GM19372 (cell line): ENCODE measurements around the gene CEP112.

Experiments used
- ATAC-seq: cut with Tn5 transposase; IDR thresholded peaks from one replicate; pipeline ENCODE4 v1.9.1; 2021; ENCODE audit warnings: mild to moderate bottlenecking, low read depth, moderate library complexity; ENCODE audit not compliant: unreplicated experiment

The CEP112 gene

GRCh38 chr17:65900216-65900615 is 291.7 kb downstream of the CEP112 start:
- no peak for ATAC-seq

- ATAC-seq, result no peak
These were observed 293.3 kb downstream of the CEP112 start for GRCh38 chr17:65898651-65899050.

- ATAC-seq, result no peak
These were observed 295.0 kb downstream of the CEP112 start for GRCh38 chr17:65896889-65897288.

DNA sequence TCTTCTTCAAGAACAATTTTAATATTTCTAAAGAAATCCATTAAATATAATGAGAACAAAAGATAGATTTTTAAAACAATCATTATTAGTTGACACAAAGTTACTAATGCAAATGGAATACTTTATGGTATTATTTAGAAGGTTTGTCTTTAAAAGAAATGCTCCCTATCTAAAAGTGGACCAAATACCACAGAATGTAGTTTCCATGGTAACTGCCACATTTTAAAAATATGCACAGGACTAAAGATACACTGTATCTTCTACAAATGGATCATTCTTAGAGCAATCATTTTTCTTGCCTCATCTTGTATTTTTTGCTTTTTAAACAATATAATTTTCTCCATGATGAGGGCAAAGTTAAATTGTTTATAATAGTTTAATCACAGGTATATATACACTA is 296.0 kb downstream of the CEP112 start:
- ATAC-seq, result no peak

GRCh38 chr17:65893692-65894279 is 298.1 kb downstream of the CEP112 start:
- no peak for ATAC-seq

GRCh38 chr17:65892912-65893377 is 299.0 kb downstream of the CEP112 start:
- no peak for ATAC-seq

DNA sequence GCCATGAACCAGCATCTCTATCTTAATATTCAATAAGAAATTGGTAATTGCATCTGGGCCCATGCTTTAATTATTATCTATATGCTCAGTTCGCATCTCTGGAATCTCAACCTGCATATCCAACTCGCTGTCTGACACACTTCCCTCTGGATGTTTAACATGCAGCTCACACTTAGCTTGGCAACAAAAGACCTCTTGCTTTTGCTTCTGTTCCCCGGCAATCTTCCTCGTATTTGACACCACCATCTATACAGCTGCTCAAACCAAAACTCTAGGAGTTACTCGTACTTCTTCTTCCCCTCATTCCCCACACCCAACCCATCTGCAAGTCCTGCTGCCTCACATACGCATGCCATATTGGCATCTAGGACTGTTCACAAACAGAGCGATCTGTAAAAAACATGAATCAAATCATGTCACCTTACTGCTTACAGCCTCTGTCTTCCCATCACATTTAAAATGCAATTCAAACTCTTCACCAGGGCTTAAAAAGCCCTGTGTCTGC is 300.6 kb downstream of the CEP112 start:
- no peak for ATAC-seq

GRCh38 chr17:65888649-65889048 is 303.3 kb downstream of the CEP112 start:
- ATAC-seq, result no peak

DNA sequence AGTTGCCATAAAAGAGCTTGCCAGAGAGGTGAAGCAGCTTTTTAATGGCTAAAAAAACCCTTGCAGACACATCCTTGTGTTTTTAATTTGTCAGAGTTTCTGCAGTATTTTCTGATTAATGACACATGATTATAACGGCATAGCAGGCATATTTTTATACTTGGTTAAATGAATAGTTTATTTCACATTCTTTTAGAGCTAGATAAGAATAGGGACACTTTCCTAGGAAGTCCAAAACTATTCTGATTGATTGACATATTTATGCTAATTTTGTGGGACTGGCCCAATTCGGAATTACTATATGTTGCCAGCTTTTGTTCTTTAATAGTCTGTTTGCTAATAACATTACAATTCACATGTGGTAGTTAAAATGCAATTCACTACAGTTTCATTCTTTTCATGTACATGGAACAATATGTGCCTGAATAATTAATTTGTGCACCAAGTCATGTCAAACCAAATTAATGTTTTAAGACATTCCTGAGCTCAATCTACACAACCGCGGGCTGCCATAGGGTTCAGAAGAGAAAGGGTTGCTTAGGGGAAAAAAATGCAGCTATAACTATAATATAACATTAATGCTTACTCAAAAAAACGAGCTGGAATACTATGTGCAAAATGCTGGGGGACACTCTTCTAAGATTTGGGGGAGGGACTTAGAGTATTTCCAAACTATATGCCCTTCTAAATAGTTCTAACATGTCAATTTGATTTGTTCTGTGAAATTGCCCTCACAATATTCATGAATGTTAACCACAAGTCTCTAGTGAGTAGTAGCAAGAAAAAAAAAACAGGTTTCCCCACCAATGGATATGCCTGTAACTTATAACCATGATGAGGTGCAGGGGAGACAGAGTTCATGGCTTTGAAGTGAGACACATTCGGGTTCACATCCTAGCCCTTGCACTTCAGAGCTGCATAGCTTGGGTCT is 305.4 kb downstream of the CEP112 start:
- no peak for ATAC-seq

DNA sequence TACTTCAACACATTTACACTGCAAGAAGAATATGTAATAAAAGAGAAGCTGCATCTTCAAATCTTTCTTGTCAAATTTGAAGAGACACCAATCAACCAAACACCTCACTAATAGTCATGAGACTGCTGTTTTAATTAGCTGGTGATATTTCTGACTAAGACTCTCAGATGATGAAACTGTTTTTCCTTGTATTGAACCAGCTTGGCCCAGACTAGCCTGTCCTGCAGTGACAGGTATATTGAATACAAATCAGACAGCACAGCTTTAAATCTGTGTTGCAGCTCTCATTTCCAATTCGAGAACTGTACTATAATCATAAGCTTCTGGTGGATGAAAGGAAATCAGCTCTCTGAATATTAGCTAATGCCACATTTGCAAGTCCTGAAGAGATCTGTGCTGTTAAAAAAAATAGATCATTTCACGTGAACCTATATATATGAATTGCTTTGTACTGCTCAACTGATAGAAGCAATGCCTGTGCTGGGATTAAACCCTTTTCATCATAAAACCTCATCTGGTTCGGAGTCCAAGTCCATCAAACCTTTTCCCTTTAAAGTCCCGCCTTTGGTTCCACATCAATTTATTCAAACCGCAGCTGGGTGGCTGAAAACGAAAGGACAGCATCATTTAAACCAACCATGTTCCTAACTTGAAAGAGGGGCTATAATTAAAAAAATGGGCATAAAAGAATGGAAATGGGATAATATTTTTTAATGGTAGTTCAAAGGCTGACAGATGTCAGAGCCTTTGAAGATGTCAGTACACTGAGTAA is 306.2 kb downstream of the CEP112 start:
- no peak for ATAC-seq

DNA sequence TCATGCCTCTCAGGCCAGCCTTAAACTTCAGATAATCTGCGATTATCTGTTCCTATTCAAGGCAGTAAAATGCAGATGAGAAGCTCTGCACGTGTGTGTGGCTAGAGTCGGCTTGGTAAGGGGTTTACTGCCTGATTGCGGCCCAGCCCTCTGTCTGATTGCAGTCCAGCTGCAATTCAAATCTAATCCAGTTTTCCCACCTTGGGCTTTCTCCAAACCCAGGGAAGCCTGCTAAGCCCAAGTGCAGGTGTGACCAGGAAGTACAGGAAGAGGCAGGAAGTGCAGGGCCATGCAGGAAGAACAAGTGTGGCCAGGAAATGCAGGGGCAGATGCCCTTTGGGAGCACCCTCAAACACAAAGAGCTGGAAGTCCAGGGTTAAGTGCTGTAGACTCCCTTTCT is 314.9 kb downstream of the CEP112 start:
- ATAC-seq, result no peak

GRCh38 chr17:65868881-65869280 is 323.1 kb downstream of the CEP112 start:
- no peak for ATAC-seq

- ATAC-seq, result no peak
These were observed 324.9 kb downstream of the CEP112 start for GRCh38 chr17:65867014-65867413.

DNA sequence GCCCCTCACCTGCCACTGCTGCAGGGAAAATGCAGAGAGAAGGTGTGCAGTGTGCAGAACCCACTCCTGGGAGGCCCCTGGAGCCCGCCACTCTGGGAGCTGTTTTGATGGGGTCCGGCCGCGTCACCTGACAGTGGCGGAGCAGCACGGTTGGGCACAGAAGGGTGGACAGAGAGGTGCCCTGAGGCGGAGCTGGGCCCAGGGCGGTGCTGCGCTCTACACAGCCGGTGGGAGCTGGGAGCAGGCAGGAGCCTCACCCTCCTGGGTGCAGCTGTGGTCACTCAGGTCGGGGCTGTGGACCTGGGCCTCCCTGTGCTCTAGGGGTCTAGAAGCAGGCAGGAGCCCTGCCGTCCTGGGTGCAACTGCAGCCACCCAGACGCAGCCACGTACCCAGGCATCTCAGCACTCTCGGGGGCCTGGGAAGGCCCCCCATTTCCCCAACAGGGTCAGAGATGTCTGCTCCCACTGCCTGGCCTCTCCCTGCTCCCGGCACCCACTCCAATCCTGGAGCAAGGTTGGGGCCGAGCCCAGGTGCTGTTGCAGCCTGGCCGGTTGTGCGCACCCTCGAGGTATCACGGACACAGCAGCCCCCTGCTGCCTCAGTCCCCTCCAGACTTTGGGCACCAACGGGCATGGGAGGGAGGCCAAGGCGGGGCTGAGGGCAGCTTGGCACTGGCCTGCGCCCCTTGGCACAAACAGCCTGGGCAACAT is 326.1 kb downstream of the CEP112 start:
- ATAC-seq, result no peak

DNA sequence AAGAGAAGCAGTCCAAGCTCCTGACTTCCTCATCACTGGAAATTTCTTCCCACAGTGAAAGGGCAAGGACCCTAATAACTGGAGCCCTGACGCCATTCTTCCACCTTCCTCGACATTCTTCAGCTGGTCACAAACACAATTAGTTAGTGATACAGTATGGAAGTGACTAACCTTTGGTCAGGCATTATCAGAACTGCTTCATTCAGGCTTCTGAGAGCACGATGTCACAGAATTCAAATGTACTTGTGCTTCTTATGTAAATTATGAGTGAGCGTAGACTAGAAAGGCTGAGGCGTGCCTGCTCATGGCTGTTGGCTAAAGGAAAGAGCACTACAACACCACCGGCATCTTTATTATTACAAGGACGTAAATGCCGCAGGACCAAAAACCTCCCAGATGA is 327.5 kb downstream of the CEP112 start:
- no peak for ATAC-seq

GRCh38 chr17:65857718-65858117 is 334.2 kb downstream of the CEP112 start:
- no peak for ATAC-seq

- ATAC-seq, result no peak
These were observed 335.1 kb downstream of the CEP112 start for GRCh38 chr17:65856865-65857264.

- ATAC-seq, result no peak
These were observed 336.3 kb downstream of the CEP112 start for GRCh38 chr17:65855675-65856074.

- no peak for ATAC-seq
These were observed 336.7 kb downstream of the CEP112 start for GRCh38 chr17:65855245-65855644.

DNA sequence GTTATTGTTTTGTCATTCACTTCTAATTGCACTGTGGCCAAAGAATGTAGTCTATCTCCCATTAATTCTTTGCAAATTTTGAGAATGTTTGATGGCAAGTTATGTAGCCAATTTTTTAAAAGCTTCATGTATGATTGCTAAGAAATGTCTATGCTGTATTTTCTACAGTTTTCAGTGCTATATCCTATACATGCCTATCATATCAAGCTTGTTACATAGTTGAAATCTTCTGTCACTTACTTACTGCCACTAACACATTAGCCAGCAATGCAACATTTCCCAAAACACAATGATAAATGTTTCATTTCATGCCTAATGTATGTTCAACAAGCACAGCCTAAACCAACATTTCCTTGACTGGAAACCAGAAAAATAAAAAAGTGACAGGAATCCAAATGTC is 338.1 kb downstream of the CEP112 start:
- no peak for ATAC-seq
